AG09319 (cell line): ENCODE measurements around the gene TSKS.
A peak's percentile ranks its signal among the peaks of the same experiment; 100 is the strongest.

ENCODE experiments used
- DNase-seq: peaks from one replicate; pipeline ENCODE4 v3.0.0-alpha.2; 2010; ENCODE audit warnings: low read depth; ENCODE audit errors: extremely low read depth
- TF ChIP-seq, protein P1 (sequence below): IDR thresholded peaks from 2 replicates; pipeline ENCODE4 v1.5.1; 2011; ENCODE audit warnings: low read depth, mild to moderate bottlenecking, inconsistent platforms, low read length, moderate library complexity

TSKS gene

DNA sequence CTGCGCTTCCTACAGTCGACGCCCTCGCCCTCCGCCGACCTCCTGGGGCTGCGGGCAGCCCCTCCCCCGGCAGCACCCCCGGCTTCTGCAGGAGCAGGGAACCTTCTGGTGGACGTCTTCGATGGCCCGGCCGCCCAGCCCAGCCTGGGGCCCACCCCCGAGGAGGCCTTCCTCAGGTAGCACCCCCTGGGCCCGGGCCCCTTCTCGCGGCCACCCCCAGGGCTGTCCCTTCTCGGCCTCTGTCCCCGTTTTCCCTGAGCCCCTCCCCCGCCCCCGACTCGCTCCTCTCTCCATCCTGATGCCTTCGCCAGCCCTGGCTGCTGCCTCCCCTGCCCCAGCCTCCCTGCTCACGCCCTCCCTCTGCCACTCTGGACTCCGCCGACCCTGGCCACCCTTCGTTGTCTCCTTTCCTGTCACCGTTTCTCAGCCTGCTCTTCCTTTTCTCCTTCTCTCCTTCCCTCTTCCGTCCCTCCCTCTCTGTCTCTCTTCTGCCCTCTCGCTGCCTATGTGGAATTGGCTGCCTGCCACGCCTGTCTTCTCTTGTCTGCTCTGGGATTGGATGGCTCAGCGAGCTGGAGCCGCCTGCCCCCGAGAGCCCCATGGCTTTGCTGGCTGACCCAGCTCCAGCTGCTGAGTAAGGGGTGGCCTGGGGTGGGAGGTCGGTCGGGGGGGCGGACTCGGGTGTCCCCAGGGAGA lies 39.0 kb upstream of the TSKS start:
- DNase-seq = peak; percentile 54
- TF ChIP-seq, protein P1, sequence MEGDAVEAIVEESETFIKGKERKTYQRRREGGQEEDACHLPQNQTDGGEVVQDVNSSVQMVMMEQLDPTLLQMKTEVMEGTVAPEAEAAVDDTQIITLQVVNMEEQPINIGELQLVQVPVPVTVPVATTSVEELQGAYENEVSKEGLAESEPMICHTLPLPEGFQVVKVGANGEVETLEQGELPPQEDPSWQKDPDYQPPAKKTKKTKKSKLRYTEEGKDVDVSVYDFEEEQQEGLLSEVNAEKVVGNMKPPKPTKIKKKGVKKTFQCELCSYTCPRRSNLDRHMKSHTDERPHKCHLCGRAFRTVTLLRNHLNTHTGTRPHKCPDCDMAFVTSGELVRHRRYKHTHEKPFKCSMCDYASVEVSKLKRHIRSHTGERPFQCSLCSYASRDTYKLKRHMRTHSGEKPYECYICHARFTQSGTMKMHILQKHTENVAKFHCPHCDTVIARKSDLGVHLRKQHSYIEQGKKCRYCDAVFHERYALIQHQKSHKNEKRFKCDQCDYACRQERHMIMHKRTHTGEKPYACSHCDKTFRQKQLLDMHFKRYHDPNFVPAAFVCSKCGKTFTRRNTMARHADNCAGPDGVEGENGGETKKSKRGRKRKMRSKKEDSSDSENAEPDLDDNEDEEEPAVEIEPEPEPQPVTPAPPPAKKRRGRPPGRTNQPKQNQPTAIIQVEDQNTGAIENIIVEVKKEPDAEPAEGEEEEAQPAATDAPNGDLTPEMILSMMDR = peak; percentile 42

DNA sequence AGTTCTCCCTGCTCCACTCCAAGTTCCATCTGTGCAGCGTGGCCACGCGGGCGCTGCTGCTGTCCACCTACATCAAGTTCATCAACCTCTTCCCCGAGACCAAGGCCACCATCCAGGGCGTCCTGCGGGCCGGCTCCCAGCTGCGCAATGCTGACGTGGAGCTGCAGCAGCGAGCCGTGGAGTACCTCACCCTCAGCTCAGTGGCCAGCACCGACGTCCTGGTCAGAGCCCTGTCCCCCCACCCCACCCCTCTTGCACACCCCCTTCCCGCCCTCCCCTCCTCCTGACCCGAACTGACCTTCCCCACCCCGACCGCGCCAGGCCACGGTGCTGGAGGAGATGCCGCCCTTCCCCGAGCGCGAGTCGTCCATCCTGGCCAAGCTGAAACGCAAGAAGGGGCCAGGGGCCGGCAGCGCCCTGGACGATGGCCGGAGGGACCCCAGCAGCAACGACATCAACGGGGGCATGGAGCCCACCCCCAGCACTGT lies 38.3 kb upstream of the TSKS start:
- TF ChIP-seq, protein P1 = no peak
- no peak for DNase-seq

DNA sequence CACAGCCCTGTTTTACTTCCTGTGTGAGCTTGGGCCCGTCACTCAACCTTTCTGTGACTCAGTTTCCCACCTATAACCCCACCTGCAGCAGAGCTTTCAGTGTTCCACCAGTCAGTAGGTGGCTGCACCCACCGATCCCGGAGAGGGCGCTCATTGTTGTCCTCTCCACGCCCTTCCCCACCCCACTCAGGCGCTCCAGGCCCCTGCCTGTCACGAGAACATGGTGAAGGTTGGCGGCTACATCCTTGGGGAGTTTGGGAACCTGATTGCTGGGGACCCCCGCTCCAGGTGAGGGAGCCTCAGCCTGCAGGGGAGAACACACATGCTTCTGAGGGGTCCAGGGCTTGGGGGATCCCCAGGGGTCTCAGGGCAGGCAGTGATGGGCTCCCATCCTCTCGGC lies 37.7 kb upstream of the TSKS start:
- no peak for DNase-seq
- TF ChIP-seq, protein P1 = no peak

DNA sequence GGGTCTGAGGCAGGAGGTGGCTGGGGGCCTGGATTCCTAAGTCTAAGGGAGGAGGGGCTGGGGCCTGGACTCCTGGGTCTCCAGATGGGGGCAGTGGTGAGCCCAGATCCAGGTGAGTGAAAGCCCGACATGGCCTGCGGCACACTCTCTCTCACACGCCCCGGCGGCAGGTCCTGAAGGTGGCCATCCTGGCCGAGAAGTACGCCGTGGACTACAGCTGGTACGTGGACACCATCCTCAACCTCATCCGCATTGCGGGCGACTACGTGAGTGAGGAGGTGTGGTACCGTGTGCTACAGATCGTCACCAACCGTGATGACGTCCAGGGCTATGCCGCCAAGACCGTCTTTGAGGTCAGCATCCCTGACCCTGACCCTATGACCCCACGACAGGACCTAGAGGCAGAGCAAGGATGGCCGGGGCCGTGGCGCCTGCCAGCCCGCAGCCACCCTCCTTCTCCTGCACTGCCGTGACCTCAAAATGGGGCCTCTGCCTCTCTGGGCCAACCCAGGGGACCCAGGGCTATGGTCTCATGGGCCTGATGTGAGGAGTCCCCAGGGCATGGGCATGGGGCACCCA lies 36.8 kb upstream of the TSKS start:
- no peak for DNase-seq
- TF ChIP-seq, protein P1 = no peak; the same call in 1 of the 2 replicates

DNA sequence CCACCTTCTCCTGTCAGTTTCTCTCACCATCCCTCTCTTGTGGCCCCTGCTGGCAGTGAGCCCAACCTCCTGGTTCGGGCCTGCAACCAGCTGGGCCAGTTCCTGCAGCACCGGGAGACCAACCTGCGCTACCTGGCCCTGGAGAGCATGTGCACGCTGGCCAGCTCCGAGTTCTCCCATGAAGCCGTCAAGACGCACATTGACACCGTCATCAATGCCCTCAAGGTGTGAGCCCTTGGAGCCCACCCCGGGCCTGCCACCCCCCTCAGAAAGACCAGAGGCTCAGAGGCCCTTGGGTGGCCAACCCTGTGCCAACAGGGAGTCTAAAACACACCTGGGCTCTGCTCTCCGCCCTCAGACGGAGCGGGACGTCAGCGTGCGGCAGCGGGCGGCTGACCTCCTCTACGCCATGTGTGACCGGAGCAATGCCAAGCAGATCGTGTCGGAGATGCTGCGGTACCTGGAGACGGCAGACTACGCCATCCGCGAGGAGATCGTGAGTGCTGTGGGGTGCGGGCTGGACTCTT lies 36.2 kb upstream of the TSKS start:
- DNase-seq = no peak
- TF ChIP-seq, protein P1 = no peak

DNA sequence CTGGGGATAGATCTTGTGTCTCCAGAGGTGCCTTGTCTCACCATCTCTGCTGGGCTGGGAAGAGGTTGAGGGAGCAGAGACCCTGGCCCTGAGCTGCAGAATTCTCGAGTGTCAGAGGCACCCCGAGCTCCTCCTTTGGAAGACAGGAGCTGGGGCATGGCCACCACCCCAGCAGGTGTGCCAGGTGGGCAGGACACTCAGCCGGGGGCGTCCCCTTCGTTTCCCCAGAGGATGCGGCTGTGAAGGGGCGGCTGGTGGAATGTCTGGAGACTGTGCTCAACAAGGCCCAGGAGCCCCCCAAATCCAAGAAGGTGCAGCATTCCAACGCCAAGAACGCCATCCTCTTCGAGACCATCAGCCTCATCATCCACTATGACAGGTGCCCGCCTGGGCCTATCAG lies 35.5 kb upstream of the TSKS start:
- TF ChIP-seq, protein P1 = no peak
- no peak for DNase-seq

DNA sequence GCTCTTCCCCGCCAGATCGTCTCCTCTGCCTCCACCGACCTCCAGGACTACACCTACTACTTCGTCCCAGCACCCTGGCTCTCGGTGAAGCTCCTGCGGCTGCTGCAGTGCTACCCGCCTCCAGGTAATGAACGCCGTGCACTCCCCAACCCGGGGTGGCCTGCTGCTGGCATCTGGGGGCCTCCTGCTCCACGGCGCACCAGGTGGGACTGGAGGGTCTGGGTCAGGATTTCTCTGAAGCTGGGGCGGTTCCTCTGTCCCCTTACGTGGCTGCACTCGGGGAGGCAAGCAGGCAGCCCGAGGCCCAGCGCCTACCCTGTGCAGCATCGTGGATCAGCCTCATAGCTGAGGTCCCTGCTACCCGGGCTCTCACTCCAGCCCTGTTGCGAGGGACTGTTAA lies 32.5 kb upstream of the TSKS start:
- no peak for DNase-seq
- TF ChIP-seq, protein P1 = no peak
